ENCODE measurements around the gene RAB19.

DNA sequence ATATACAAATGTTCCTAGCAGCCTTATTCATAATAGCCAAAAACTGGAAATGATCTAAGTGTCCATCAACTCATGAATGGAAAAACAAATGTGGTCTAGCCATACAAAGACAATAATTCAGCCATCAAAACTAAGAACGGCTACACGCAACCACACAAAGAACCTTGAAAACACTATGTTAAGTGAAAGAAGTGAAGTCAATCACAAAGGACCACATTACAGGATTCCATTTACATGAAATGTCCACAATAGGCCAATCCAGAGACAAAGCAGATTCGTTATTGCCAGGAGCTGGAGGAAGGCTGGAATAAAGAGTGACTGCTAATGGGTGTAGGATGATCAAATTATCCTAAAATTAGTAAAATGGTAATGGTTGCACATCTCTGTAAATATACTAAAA is 54.3 kb downstream of the RAB19 start:
- TF ChIP-seq CTCF (IDR thresholded peaks at IDR 0.05) (no peak), POLR2A (IDR thresholded peaks at IDR 0.05) (no peak)

Data from body of pancreas (tissue), 4 donors.